Spleen (tissue), 13 donors: ENCODE results near the gene NAA11. TPM values are rescaled to one million over a fixed set of nuclear protein-coding genes. Genes with fewer than 3 reads are reported as not detected.

Experiments used
- DNase-seq: peaks from one replicate; pipeline ENCODE4 v3.0.0-alpha.2; 2020
- H3K27ac ChIP-seq, 8 donors: fragments of 200-600 bp; sonication (generic) in 7 of 8; 1 replicate in 4 of 8; 2 replicates in 4 of 8; pipeline versions ENCODE4 v1.5.0 to v1.8.0; 2016 to 2021; ENCODE audit warnings: inconsistent platforms in 4 of 8, mild to moderate bottlenecking in 4 of 8, moderate library complexity in 1 of 8
- H3K27me3 ChIP-seq, 7 donors: fragments of 200-600 bp; sonication (generic) in 6 of 7; replicated peaks in 1 of 7; 1 replicate in 4 of 7; 2 replicates in 3 of 7; pipeline versions ENCODE4 v1.5.0 to v1.8.0; 2016 to 2021; ENCODE audit warnings: inconsistent platforms in 3 of 7, mild to moderate bottlenecking in 1 of 7
- H3K36me3 ChIP-seq, 6 donors: fragments of 200-600 bp; sonication (generic) in 5 of 6; 1 replicate in 4 of 6; 2 replicates in 2 of 6; pipeline versions ENCODE4 v1.5.0 to v1.8.0; 2016 to 2021; ENCODE audit warnings: inconsistent platforms in 2 of 6
- H3K4me1 ChIP-seq, 6 donors: fragments of 200-600 bp; sonication (generic) in 5 of 6; 1 replicate in 3 of 6; 2 replicates in 3 of 6; pipeline versions ENCODE4 v1.5.0 to v1.8.0; 2016 to 2021; ENCODE audit warnings: inconsistent platforms in 3 of 6
- H3K4me3 ChIP-seq, 8 donors: fragments of 200-600 bp; sonication (generic) in 7 of 8; 1 replicate in 4 of 8; 2 replicates in 4 of 8; pipeline versions ENCODE4 v1.5.0 to v1.8.0; 2016 to 2021; ENCODE audit warnings: inconsistent platforms in 4 of 8, mild to moderate bottlenecking in 4 of 8, moderate library complexity in 2 of 8
- H3K9me3 ChIP-seq, 8 donors: fragments of 200-600 bp; sonication (generic) in 7 of 8; 1 replicate in 4 of 8; 2 replicates in 4 of 8; pipeline versions ENCODE4 v1.5.0 to v1.8.0; 2016 to 2021; ENCODE audit warnings: inconsistent platforms in 4 of 8
- CTCF ChIP-seq, 11 experiments: fragments of 200-600 bp in 7 of 11; fragments of 450-650 bp in 4 of 11; sonication (generic) in 4 of 11; IDR thresholded peaks in 8 of 11; conservative IDR thresholded peaks in 3 of 11; 1 replicate in 7 of 11; 2 replicates in 4 of 11; pipeline versions ENCODE4 v1.4.0 to v1.8.0; 2016 to 2021; ENCODE audit warnings: antibody characterized with exemption in 11 of 11, inconsistent platforms in 4 of 11, mild to moderate bottlenecking in 1 of 11
- POLR2A ChIP-seq, 3 donors: fragments of 450-650 bp; IDR thresholded peaks; one replicate each; pipeline ENCODE4 v1.5.1; 2017; ENCODE audit warnings: antibody characterized with exemption in 3 of 3, mild to moderate bottlenecking in 1 of 3
- POLR2AphosphoS5 ChIP-seq, 3 donors: sonication (generic); formaldehyde crosslinking; IDR thresholded peaks; one replicate each; pipeline ENCODE4 v1.5.1; 2017; ENCODE audit warnings: antibody characterized with exemption in 3 of 3
- WGBS, 5 donors: extraction: QIAGEN DNeasy Blood & Tissue Kit in 3 of 5; methylation state at CpG; one replicate each; pipeline versions ENCODE4 v1.1.5 to v1.1.7; 2013 to 2018; 5-methylcytosine and 5-hydroxymethylcytosine counted together
- intact Hi-C: fragments of 100-400 bp; cut with DNase I; formaldehyde crosslinking; loops from one replicate; pipeline ENCODE4 v1.15.0; 2023; ENCODE audit warnings: low total_unique reads
- long read RNA-seq, 2 donors: transcript quantifications; one replicate each; lab custom pipeline, GENCODE V29; 2026
- polyA plus RNA-seq, 3 donors: library from polyadenylated mRNA; stranded (reverse); fragments of 200-250 nt; gene quantifications; one replicate each; pipeline ENCODE4 v1.2.1, GENCODE V29; 2013
- total RNA-seq, 7 donors: library from RNA; depleted of rRNA in 3 of 7; stranded (reverse); fragments of >200 nt in 3 of 7; fragmentation: NEBNext Ultra II Directional in 4 of 7; extraction: Animal tissue kit (Norgen Biotek cat#: 25700) in 4 of 7; gene quantifications; one replicate each; pipeline versions ENCODE4 v1.1.0 to v1.2.1, GENCODE V29; 2016 to 2021
- donor health status: healthy with polysubstance abuse.
- donor health status: DM: no; HTN: no; CAD: no; lungs with moderate emphysema.
- donor health status: DM: no; HTN: no; CAD: no.
- donor health status: Bipolar disorder and iron deficiency.
- donor health status: healthy.
- donor health status: DM: no; HTN: no; CAD: no.
- donor health status: DM: yes; HTN: yes; CAD: no.

NAA11 gene
- total RNA-seq (not detected), polyA plus RNA-seq (not detected)
- long read RNA-seq, donor 1 = 0 reads
- long read RNA-seq, donor 2 = 0 reads

GRCh38 chr4:79325864-79326328 is at the start of gene NAA11:
Gene NAA11, minus strand, starts transcription at chr4:79326061. Its CDS starts 184 bp downstream, at chr4:79325877.
- H3K36me3 ChIP-seq = no peaks in the 10 kb centered on the region
- DNase-seq = no peak
- H3K9me3 ChIP-seq = peaks cover 0 to 6% (median 0%) of the 10 kb centered on the region in 8 donors
- H3K4me3 ChIP-seq = no peak within 1 kb of the TSS
- intact Hi-C loops = no loop called here
- no peaks in the 10 kb centered on the region for H3K4me1 ChIP-seq
- no peaks in the 10 kb centered on the region for H3K27me3 ChIP-seq
- H3K27ac ChIP-seq = no peak within 1 kb of the TSS
- no peak for TF ChIP-seq CTCF (IDR thresholded peaks at IDR 0.05 in 8 of 11, conservative IDR thresholded peaks at IDR 0.05 in 3 of 11)
- no peak for TF ChIP-seq POLR2A (IDR thresholded peaks at IDR 0.05)
- 87 to 92% (median 91%) methylated on average over 19 of the region's 19 CpGs for WGBS, 5 donors

GRCh38 chr4:79370026-79370425 is 44.2 kb upstream of the NAA11 start:
- no peak overlapping the region for H3K4me3 ChIP-seq
- no peak for DNase-seq
- TF ChIP-seq POLR2A (IDR thresholded peaks at IDR 0.05) = no peak
- TF ChIP-seq POLR2AphosphoS5 (IDR thresholded peaks at IDR 0.05) = no peak
- no peak for TF ChIP-seq CTCF (IDR thresholded peaks at IDR 0.05 in 8 of 11, conservative IDR thresholded peaks at IDR 0.05 in 3 of 11)
- H3K27ac ChIP-seq = no peak overlapping the region
- no peaks in the 10 kb centered on the region for H3K27me3 ChIP-seq
- intact Hi-C loops = no loop called here
- 35 to 47% (median 40%) methylated on average over 2 of the region's 2 CpGs for WGBS, 5 donors
- no peaks in the 10 kb centered on the region for H3K36me3 ChIP-seq
- H3K9me3 ChIP-seq = no peaks in the 10 kb centered on the region
- no peaks in the 10 kb centered on the region for H3K4me1 ChIP-seq

GRCh38 chr4:79367096-79367495 is 41.2 kb upstream of the NAA11 start:
- H3K9me3 ChIP-seq = no peaks in the 10 kb centered on the region
- H3K4me3 ChIP-seq = no peak overlapping the region
- H3K27ac ChIP-seq = no peak overlapping the region
- no peak for DNase-seq
- no peaks in the 10 kb centered on the region for H3K4me1 ChIP-seq
- no peaks in the 10 kb centered on the region for H3K36me3 ChIP-seq
- intact Hi-C loops = no loop called here
- no peaks in the 10 kb centered on the region for H3K27me3 ChIP-seq
- 82 to 97% (median 89%) methylated on average over 2 of the region's 2 CpGs for WGBS, 5 donors
- TF ChIP-seq POLR2A (IDR thresholded peaks at IDR 0.05) (no peak), CTCF (IDR thresholded peaks at IDR 0.05 in 8 of 11, conservative IDR thresholded peaks at IDR 0.05 in 3 of 11) (no peak), POLR2AphosphoS5 (IDR thresholded peaks at IDR 0.05) (no peak)

- Histone ChIP-seq H3K27me3 (no peaks in the 10 kb centered on the region), H3K4me3 (no peak overlapping the region), H3K4me1 (no peaks in the 10 kb centered on the region), H3K9me3 (no peaks in the 10 kb centered on the region), H3K27ac (no peak overlapping the region), H3K36me3 (no peaks in the 10 kb centered on the region)
- no peak for DNase-seq
- TF ChIP-seq CTCF (IDR thresholded peaks at IDR 0.05 in 8 of 11, conservative IDR thresholded peaks at IDR 0.05 in 3 of 11) (no peak), POLR2AphosphoS5 (IDR thresholded peaks at IDR 0.05) (no peak), POLR2A (IDR thresholded peaks at IDR 0.05) (no peak)
- intact Hi-C loops = no loop called here
These were observed 40.6 kb upstream of the NAA11 start for GRCh38 chr4:79366422-79366821.
